Stimulated activated CD4-positive, alpha-beta T cell treated with anti-CD3 and anti-CD28 coated beads, Interleukin-2, amount 100 ng/mL, for 4 hours (primary cell): ENCODE data around the gene NOS3.

Experiments used
- DNase-seq: peaks from one replicate; pipeline ENCODE4 v3.0.0-alpha.2; 2020; ENCODE audit warnings: low read depth

NOS3 gene

DNA sequence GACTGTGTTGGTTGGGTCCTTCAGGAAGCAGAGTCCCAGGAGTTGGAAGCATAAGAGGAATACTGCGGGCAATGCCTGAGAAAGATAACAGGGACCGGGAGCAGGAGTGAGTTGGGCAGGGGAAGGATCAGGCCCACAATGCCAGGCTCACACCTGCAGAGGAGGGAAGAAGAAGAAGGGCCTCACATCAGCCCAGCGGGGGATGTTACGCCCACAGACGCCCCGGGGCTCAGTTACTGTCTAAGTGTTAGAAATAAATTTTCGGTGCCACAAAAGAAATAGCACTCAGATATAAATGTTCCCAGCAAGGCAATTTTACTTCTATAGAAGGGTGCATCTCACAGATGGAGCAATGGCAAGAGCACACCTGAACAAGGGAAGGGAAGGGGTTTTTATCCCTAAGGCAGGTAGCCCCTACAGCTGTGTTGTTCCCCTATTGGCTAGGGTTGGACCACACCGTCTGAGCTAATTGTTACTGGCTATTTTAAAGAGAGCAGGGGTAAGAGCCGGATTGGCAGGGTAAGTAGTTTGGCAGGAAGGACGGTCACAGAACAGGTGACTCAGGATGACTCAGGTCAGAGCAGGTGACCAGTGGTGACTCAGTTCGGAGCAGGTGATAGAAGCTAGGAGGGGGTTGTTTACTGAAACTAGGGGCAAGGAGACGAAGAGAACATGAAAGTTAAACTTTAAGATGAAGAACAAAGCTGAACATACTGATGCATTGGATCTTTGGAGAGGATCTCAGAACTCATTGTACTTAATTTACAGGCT is at the start of gene NOS3:
Gene NOS3, plus strand, starts transcription at position 602 of the 771 bp plus-strand sequence. CDS start 2,787 bp downstream, outside the sequence.
- DNase-seq, result no peak

DNA sequence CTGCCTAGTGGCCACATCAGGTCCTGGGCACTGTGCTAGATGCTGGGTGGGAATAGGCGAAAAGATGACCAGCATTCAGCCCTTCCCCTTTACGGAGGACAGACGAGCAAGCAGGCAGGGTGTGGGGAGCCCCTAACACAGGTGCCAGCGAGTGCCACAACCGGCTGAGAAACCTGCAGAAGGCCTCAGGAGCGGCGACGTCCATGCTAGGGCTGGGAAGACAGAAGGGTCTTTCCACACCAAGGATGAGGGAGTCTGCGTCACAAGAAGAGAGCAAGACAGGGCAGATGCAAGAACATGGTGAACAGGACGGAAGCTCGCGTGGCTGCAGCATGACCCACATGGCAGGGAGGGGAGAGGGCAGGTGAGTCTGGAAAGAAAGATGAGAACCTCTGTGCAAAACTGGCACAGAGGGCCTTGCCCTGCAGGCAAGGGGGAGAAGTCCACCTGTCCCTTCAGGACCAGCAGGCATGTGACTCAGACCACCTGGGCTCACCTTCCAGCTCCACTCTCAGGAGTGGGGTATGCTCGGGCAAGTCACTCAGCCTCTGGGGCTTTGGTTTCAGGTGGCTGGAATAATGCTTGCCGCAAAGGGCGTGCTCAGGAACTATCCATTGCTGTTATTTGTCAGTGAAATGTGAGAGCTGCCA is 49.3 kb upstream of the NOS3 start:
- DNase-seq, result no peak

DNA sequence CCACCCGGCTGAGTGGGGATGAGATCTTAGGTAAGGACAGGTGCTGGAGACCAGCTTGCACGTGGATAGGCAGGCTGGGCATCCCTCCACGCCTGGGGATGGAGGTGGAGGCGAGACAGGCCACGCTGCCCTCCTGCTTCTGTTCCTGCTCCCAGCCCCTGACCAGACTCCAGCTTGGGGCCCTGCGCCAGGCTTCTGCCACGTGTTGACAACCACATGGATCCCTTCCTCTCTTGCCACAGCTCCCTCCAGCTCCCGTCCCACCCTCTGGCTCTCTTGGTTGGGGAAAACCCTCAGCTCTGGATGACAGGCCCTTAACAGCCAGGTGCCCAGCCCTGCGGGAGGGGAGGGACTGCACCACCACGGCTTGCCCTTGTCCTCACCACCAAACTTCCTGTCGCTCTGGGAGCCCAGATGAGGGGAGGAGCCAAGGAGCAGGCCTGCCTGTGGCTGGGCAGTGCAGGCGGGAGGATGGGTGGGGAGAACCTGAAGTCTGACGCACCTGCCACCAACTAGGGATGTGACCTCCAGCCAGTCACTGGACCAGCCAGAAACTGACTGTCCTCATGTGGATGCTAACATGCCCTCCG is 48.7 kb upstream of the NOS3 start:
- DNase-seq, result peak; percentile 14

DNA sequence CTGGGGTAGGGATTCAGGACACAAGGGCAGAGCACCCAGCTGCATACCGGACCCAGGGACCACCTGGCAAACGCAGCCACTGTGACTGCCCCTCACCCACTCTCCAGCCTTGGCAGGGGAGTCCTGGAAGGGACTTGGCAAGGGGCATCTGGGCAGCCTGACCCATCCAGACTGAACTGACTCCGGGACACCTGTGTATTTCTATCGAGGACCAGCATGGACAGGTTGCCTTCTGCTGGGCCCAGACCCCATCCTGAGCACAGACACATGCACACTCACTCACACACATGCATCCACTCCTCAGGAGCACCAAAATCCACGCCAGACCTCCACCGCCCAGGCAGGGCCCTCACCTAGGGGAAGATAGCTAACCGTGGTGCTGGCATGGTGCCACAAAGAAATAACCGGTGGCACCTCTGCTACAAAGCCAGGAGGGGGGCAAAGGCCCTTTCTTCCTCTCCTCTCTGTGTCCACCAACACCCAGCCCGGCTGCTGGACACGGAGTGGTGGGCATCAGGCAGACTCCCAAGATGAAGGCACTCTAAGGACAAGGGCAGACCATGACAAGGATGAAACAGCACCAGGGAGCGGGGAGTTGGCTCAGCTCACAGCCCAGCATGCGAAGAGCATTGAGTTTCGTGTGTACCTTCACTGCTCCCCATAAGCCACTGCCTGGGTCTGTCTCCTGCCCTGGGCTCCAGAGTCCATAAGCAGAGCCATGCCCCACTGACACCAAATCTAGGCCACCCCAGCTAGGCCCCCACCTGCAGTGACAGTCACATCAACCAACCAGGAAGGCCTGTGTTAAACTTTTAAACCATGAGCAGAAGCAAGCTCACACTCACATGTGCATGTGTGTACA is 48.0 kb upstream of the NOS3 start:
- DNase-seq, result no peak

DNA sequence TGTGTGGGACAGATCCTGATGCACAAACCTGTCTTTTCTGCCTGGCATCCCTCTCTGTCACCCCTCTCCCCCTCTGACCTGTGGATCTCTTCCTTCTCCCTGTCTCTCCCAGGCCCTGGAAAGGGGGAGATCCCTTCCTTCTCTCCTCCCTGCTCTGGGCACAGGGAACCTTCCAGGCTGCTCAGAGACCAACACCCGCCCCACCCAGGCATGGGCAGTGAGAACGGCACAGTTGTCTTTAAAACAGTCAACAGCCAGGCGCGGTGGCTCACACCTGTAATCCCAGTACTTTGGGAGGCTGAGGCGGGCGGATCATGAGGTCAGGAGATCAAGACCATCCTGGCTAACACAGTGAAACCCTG is 47.4 kb upstream of the NOS3 start:
- no peak for DNase-seq

DNA sequence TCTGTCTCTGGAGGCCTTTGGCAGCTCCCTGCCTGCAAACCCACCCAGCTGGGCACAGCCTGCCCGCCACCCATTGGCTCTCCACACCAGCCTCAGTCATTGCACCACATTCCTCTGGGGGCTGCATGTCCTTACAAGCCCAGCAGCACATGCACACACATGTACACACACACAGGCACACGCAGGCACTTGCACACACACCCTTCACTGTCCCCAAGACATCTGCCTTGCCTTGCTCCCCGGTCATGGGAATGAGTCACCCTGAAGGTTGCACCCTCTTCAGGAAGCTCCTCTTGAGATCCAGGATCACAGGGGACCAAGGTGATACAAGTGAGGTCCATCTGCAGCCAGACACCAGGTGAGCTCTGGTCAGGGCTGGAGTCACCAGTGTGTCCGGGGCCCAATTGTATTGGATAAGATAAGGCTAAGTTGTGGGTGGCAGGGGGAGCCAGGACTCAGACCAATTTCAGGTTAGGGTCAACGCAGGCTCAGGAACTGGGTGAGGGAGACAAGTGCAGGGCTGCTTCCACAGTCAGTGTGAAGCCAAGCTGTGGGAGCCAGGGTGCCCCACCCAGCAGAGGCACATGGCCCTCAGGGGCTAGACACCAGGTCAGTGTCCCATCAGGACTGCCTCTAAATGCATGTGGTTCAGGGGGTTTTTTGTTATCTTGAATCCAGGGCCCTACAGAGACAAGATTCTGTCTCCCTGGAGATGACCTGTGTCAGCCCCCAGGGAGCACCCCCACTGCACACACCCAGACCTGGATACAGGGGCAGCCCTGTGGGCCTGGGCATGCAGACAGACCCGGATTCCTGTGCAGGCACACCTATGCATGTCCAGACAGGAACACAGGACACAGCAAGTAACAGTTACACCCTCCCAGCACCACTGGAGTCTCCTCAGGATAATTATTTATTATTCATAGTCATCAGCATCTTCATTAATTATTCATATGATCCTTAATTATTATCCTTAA is 46.5 kb upstream of the NOS3 start:
- no peak for DNase-seq

DNA sequence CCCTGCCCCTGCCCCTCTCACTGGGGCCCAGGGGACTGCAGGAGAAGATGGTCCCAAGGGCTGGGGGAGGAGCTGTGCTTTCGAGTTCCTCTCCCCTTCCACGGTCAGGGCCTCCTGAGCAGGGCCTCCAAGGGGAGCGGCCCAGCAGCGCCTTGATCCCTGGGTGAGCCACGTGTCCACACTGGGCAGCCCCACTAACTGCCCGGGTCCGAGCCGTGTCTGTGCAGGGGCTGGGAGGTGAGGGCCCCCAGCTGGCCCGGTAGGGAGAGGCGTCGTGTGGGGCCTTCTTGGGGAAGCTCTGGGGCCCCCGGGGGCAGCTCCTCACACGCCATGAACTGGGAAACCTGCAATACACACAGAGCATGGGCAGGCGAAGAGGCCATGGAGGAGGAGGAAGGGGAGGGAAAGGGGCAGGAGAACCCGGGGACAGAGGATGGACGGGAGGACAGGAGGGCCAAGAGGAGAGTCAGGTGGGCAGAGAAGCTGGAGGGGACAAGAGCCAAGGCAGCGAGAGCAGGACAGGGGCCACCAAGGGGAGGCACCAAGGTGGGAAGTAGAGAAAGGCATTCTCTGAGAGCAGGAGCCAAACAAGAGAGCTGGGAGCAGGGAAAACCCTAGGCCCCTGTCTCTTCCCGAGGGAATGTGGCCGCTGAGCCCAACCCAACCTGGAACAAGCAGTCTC is 45.5 kb upstream of the NOS3 start:
- DNase-seq, result no peak

DNA sequence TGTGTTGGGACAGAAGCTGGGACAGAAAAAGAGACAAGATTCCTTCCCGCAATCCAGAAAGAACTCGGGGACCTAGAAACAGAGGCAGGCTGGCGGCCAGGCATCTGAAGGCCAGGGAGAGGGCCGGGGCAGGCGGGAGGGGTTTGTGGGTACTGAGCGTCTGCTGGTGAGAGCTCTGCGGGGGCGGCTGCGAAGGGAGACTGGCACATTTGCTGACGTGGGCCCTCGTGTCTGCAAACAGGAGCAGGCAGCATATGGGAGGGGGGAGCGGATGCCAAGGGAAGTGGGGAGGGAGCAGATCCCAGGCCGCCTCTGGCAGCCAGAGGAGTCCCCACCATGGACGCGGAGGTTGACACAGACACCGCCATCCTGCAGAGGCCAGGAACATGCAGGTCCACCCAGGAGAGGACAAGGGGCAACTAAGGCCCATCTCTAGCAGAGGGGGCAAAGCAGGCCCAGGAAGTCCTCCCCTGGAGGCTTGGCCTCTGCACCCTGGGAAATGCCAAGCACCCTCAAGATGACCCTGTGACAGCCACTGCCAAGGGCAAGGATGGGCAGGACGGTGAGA is 44.9 kb upstream of the NOS3 start:
- DNase-seq, result no peak

DNA sequence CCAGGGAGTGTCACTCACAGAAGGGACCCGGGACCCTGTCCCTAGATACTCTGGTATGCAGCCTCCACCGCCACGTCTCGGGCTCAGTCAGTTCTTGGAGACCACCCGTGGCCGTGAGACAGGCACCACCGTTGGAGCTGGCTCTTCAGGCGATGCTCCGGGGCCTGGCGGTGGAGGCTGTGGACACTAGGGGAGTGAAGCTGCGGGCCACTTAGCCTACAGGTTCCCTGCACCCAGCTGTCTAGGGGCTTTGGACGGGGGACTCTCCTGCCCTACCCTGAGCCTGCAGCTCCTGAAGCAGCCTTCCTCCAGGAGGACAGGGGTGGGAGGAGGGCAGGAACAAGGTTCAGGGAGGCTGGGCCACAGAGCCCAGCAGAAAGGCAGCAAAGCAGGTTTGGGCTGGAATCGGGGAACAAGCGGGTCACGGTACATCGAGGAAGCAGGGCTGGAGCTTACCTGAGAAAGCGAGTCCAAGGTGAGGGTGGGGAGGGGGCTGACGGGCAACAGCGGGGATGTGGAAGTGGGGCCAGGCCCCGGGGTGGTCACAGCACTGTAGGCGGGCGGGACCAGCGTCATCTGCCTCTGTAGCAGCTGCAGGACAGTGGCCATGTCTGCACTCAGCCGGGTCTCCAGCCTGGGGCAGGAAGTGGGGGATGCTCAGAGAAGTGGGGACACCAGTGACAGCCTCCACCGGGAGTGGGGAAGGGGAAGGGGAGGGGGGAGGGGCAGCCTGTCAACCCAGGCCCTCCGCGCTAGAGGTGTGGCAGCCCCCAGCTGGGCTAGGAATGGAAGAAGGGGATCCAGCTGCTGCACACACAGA is 44.2 kb upstream of the NOS3 start:
- DNase-seq, result no peak

DNA sequence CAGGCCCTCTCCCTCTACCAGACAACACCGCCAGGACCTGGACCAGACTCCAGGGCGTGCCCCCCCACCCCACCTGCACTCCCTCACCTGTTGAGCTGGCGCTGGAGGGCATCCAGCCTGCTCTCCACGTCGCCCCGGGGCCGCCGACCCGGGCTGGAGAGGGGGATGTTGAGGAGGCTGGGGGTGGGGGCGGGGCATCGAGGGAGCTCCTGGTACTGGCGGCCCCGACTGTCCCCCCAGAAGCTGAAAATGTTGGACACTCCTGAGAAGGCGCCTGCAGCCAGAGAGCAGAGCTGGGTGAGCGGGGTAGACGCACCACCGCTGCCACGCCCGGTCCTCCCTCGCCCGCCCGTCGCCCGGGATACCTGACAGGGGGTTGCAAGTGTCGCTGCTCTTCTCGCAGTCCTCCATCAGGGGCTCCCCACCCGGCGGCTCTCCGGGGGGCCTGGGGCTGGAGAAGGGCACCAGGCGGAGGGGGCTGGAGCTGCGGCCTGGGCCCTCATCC is 43.5 kb upstream of the NOS3 start:
- no peak for DNase-seq

DNA sequence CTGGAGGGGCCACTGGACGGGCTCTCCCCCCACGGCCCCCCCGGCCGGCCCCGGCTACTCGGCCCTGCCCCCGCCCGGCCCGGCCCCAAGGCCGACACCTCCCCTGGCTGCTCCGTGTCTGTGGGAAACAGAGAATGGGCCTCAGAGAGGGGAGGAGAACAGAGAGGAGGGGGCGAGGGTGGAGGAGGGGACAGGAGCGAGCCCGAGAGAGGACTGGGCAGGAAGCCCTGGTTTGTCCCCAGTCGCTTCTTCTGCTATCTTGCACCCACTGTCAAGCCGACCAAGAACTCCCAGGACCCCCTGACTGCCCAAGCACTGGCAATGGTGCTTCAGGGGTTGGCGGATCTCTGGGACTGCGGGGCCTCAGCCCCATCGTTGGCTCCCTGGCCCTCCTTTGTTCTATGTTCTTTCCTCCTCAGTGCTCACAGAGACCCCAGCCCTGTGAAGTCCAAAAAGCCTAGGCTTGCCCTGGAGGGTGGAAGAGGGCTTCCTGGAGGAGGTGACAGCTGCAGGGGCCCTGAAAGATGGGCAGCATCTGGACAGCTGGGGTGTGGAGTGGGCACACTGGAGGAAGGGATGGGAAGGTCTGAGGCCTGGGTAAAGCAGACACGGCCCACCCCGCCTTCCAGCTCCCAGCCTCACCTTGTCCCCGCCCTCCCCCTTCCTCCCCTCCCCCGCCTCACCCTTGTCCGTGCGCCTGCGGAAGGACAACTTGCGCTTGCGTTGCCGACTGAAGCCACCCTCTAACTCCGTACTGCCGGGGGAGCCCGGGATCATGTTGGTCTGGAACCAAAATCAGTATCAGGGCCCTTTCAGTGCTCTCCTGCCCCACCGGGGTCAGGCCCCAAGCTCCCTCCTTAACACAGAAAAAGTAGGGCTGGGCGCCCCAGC is 42.8 kb upstream of the NOS3 start:
- DNase-seq, result no peak

DNA sequence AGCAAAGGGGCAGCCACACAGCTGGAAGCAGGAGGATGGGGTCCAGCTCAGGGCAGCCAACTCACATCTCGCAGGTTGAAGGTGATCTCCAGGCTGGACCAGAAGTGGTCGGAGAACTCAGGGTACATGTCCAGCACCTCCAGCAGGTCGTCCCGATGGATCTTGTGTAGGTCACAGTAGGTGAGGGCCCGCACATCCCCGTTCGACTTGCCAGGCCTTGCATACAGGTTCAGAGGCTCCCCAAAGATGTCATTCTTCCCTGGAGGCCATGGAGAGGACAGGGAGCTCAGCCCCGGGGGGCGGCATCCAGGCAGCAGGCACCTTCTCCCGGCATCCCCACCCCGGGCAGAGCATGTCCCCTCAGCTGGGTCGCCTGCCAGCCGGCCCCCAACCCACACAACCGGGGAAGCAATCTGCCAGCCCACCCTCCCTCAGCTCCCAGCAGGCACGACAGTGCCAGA is 42.0 kb upstream of the NOS3 start:
- no peak for DNase-seq

DNA sequence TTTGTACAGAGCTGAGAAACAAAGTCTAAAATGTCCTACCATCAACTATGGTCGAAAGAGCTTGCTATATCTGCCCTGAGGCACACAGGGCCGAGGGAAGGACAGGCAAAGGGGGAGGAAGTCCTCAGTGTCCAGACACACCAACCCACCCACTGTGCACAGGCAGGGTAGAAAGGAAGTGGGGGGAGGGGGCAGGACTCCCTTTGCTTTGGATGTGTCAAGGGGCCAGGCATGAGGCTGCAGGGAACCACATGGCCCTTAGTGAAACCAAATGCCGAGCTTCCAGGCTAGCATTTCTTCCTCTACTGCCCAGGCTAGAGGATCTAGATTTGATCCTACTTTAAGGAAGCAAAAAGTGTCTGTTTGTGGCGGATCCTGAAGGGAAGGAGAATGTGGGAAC is 41.3 kb upstream of the NOS3 start:
- no peak for DNase-seq

DNA sequence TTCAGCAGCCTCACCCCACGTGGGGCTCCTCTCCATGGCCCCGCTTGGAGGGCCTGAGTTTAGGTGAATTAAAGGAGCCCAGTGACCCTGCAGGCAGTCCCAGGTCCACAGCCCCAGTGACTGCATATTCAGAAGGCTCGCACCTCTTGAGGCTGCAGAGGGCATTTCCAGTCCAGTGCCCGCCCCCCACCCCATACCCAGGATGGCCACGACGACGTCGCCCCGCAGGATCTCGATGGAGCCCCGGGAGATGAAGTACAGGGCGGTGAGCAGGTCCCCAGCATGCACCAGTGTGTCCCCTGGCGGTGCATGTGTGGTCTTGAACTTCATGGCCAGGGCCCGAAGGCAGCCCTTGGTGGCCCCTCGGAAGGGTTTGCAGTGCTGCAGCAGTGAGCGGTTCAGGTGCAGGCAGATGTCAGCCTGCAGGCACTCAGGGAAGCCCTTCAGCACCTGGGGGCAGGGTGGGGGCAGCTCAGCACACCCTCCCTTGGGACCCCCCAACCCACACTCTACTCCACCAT is 40.8 kb upstream of the NOS3 start:
- DNase-seq, result no peak

DNA sequence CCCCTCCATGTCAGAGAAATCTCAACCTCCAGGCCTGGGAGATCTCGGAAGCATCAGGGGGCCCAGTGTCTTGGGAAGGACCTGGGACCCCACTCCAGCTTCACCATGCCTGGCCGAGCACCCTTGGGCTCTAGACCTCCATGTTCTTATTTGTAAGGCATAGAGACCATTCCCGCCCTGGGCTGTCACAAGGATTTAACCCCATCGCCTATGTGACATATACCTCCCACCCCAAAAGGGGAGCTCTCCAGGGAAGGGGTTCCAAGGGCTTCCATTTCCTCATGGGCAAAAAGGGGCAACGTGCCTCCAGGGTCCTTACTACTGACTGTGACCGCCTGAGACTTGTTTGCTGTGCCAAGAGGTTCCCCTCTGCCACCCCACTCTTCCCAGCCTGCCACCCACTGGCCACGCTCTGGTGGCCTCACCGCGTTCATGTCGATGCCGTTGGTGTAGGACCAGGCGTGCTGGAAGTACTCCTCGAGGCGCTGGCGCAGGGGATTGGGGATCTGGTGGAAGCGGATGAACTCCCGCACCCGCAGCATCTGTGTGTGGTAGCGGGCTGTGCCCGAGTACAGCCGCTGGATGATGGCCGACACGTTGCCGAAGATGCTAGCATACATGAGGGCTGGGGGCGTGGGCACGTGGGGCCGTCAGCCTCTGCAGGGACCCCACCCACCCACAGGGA is 40.2 kb upstream of the NOS3 start:
- no peak for DNase-seq

DNA sequence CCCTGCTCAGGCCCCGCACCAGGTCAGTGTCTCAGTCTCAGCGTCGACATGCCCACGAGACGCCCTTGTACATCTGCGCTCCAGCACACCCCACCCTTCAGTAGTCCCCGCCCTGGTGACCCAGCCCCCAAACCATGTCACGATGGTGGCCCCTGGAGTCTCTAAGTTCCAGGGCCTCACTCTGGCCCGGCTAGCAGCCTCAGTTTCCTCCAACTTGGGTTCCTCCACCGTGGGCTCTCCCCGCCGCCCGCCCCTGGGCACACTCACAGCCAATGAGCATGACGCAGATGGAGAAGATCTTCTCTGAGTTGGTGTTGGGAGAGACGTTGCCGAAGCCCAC is 39.7 kb upstream of the NOS3 start:
- DNase-seq, result no peak

DNA sequence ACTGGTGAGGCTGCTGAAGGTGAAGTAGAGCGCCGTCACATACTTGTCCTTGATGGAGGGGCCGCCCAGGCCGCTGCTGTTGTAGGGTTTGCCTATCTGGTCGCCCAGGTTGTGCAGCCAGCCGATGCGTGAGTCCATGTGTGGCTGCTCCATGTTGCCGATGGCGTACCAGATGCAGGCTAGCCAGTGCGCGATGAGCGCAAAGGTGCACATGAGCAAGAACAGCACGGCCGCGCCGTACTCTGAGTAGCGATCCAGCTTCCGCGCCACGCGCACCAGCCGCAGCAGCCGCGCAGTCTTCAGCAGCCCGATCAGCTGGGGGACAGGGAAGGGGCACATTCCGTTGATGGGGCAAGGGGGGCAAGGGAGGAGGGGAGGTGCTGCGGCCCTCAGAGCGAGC is 39.3 kb upstream of the NOS3 start:
- no peak for DNase-seq
